ENCODE results near the gene DHRS12.
A peak's percentile ranks its signal among the peaks of the same experiment; 100 is the strongest.

The DHRS12 gene, protein sequence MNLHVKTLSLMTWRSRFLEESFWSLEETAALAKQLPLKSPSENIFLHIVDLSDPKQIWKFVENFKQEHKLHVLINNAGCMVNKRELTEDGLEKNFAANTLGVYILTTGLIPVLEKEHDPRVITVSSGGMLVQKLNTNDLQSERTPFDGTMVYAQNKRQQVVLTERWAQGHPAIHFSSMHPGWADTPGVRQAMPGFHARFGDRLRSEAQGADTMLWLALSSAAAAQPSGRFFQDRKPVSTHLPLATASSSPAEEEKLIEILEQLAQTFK

GRCh38 chr13:51803422-51804294 is at the start of gene DHRS12:
Gene DHRS12 (minus strand): TSS chr13:51804163. CDS start chr13:51799659, 4,504 bp downstream.
- DNase-seq = peak; percentile 82

DNA sequence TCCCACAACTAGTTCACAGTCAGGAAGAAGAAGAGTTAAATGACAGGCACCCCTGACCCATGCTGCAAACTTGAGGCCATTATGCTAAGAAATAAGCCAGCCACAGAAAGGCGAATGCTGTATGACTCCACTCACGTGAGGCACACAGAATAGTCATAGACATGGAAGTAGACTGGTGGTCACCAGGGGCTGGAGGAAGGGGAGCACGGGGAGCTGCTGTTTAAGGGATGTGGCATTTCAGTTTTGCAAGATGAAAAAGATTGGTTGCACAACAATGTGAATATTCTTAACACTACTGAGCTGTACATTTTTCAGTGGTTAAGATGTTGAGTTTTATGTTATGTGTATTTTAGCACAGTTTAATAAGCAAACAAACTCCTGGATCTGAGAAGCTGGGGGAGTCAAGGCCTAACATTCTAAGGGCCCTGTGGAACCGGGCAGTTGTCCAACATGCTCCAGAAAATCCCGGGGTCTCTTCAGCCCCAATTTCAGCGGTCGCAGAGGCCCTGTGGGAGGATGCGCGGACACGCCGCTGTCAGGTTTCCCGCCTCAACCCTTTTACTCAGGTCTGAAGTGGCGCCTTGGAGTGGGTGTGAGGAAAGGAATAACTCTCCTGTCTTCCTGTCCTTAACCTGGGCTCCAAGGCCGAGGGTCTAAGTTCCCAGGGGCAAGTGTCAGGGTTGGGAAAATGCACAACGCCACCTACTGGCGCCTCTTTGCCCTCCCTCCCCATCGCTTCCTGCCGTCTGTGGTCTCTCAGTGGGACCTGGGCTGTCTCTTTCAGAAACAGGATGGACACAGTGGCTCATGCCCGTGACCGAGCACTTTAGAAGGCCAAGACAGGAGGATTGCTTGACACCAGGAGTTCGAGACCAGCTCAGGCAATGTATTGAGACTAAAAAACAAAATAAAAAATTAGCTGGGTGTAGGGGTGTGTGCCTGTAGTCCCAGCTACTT is 45.5 kb upstream of the DHRS12 start:
- DNase-seq = peak; percentile 42

GRCh38 chr13:51848674-51849073 is 44.7 kb upstream of the DHRS12 start:
- DNase-seq = no peak

GRCh38 chr13:51846756-51847155 is 42.8 kb upstream of the DHRS12 start:
- DNase-seq = no peak

- DNase-seq = no peak
These were observed 41.8 kb upstream of the DHRS12 start for GRCh38 chr13:51845574-51846318.

- peak; percentile 71 for DNase-seq
These were observed 41.1 kb upstream of the DHRS12 start, which contains the start of gene TMEM272 for GRCh38 chr13:51844862-51845573. Gene TMEM272 (minus strand): TSS chr13:51845177. CDS start chr13:51838530, 6,647 bp downstream.

GRCh38 chr13:51843529-51843928 is 39.6 kb upstream of the DHRS12 start:
- no peak for DNase-seq

GRCh38 chr13:51841732-51842131 is 37.8 kb upstream of the DHRS12 start:
- no peak for DNase-seq

GRCh38 chr13:51840917-51841316 is 37.0 kb upstream of the DHRS12 start:
- no peak for DNase-seq

GRCh38 chr13:51839711-51840540 is 36.0 kb upstream of the DHRS12 start:
- DNase-seq = no peak

DNA sequence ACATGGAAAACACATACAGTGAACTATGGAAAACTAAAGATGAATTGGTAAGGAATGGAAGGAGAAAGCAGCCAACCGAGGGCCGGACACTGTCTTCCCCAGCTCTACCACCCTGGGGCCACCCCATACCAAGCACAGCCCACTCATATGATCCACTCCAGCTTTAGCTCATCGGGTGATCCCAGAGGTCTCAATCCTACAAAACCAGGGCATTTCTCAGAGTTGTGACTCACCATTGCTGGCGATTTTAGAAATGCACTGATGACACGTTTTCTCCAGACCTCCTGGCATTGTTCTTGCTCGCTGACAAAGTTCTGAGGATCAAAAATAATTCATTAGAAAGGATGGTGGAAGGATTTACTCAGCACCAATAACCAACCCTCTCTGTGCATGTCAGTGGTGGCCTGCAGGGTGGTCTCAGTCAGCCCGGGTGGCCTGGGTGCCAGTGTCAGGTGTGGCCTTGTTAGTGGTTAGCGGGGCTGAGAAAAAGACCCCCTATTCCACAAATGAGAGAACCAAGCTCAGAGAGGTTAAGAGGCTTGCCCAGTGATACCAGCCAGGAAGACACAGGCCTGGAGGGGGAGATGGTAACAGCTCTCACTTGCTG is 34.4 kb upstream of the DHRS12 start:
- DNase-seq = no peak

DNA sequence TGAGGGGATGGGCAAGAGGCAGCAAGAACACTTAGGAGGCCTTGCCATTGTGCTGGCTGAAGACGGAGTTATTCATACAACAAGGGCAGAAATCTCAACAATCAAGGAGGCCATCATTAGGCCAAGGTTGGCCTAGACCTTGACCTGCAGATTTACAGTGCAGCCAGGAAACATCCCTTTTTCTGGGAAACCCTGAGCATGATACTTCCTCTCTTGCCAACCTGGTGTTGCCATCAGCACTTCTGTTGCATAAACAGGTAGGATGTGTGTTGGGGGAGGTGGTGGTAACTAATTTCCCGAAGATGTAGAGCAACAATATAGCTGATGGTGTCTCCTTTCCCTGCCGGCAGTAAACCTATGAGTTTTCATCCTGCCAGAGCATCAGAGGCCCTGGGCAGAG is 33.1 kb upstream of the DHRS12 start:
- no peak for DNase-seq

DNA sequence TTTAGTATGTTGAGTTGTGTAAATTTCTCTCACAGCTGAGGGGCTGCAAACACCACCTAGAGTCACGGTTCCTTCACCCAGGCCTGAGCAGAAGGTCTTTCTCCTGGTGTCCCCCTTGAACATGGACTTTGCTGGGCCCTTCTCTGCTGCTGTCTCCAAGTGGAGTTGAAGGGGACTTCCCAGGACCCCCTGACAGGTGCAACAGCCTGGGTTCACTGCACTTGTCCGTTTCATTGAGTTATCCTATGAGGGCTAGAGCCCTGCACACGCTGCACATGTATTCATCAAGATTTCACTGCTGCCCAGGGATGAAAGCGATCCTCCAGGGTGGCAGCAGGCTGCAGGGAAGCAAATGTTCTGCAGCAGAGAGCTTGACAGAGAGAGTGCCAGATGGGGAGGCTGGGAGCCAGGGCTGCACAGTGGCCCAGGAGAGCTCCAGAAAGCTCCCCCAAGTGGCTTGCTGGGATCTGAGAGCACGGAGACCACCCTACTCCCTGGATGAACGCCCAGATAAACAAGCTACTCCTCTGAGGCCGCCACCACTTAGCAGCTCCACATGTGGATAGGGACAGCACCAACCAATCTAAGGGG is 30.7 kb upstream of the DHRS12 start:
- no peak for DNase-seq

- no peak for DNase-seq
These were observed 30.0 kb upstream of the DHRS12 start for GRCh38 chr13:51833980-51834379.

GRCh38 chr13:51832471-51833152 is 28.6 kb upstream of the DHRS12 start:
- DNase-seq = no peak

DNA sequence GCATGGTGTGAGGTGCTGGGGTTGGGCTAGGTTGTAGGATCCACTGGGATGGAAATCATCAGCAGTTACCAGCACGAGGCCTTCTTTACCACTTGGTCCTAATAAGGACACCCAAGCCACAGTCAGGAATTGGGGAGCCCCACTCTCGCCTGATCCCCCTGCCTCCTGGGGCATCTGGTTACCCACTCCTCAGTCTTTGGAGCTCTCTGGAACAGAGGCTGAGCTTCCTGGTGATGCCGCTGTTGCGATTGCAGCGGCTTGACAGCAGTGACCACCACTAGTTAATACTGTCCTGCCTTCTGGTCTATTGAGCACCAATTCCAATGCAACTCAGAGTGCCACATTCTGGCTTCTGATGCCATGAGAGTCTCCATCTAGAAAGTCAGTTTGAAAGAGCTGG is 27.6 kb upstream of the DHRS12 start:
- DNase-seq = no peak

- no peak for DNase-seq
These were observed 25.6 kb upstream of the DHRS12 start for GRCh38 chr13:51829568-51829899.

DNA sequence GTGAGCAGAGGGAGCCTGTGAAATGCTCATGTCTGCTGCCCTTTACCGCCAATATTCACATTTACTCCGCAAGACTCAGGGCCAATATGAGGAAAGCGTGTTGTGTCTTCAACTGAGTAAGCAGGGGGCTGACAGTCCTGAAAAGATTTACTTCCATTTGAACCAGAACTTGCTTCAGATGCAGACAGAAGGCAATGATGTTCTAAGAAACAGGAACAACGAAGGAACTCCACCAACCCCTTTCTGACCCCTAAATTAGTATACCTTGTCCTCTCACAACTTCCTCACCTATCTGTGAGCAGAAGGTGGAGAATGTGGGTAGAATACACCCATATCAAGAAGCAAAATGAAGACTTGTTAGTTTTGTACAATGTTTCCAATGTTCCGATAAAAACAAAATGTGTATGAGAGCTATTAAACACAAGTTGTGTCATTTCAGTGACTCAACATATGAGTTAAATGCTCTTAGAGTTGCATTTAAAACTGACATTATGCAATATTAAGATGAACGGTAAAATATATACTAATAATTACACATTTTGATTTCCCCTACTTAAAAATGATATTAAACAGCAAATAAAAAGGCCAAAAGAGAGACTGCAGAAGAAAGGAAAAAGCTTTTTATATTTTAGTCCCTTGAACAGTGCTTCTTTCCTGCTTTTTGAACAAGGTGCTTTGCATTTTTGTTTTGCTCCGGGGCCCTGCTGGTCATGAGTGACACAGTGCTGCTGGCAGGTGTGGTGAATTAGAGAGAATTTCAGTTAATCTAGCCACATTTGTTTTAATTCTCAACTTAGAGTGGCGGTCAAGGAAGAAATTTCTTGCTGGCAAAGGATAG is 25.0 kb upstream of the DHRS12 start:
- DNase-seq = no peak
